D721Med (cell line): ENCODE results near the gene UTP11.

Experiments
- DNase-seq: peaks from one replicate; pipeline ENCODE4 v3.0.0; 2011; ENCODE audit warnings: low spot score; ENCODE audit not compliant: insufficient read length
- FAIRE-seq: peaks from 2 replicates; lab custom pipeline; 2011; peaks lifted over from hg19 to GRCh38; lab: Jason Lieb, UNC
- CTCF ChIP-seq: IDR thresholded peaks from 2 replicates; pipeline ENCODE4 v1.5.1; 2012; ENCODE audit warnings: mild to moderate bottlenecking, control low read depth; ENCODE audit not compliant: insufficient read depth; ENCODE audit errors: missing control alignments

Gene UTP11

DNA sequence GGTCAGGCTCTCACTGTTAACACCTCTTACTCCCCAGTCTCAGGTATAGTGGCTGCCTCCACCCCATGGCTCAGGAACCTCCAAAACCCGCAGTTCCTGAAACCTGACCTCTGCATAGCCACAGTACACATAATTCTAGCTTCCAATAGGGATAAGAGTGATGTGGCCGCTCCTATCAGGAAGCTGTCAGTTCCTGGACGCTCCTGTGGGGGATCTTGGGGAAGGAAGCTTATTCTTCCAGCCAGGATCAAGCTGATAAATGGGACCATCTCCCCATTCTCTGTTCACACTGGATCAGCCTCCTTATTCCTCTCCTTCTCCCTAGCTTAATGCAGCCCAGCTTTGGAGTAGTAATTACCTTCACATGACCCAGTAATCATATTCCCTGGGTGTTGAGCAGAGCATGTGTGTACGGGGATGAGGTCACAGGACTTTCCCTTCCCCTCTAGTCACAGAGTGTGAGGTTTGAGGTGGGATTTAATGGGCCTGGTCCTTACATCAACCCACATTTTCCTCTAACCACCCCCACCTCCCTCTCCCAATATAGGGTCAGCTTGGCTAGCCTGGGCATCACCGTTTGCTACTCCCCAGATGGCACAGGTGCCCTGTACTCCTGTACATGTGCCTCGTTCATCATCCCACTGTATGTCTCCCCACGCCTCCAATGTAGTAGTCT lies 41.0 kb downstream of the UTP11 start:
- FAIRE-seq (no peak), DNase-seq (no peak)
- no peak for TF ChIP-seq CTCF

DNA sequence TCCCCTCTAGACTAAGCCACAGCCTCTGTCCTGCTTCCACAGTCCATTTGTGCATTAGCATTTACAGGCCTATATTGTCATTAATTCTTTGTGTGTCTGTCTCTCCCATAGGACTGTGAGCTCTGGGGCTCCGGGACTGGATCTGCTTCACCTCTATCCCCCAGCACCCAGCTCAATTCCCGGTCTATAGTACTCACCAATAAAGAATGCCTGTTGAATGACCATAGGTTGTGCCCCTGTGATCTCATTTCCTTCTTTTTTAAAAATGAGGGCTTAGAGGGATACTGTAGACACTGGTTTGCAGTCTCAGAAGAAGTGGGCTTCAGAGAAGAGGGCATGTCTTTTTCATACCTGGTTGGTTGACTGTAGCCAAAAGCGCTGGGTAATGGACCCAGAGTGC lies 42.9 kb downstream of the UTP11 start:
- DNase-seq (no peak), FAIRE-seq (no peak)
- no peak for TF ChIP-seq CTCF

DNA sequence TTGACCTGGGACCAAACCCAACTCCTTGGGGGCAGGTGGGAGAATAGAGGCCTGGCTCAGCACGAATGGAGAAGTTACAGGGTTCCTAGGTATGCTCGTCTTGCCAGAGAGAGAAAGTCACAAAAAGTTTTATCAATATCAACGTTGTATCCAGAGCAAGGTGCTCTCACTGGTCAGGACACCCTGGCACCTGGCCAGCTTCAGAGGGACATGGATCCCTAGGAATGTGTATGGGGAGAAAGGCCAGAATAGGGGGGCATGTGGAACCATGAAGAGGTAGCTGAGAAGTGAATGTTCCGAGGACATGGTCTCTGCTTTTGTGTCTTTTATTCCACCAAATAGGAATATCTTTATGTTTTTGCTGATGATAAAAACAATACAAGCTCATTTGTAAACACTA lies 43.4 kb downstream of the UTP11 start:
- FAIRE-seq: no peak
- no peak for TF ChIP-seq CTCF
- no peak for DNase-seq

DNA sequence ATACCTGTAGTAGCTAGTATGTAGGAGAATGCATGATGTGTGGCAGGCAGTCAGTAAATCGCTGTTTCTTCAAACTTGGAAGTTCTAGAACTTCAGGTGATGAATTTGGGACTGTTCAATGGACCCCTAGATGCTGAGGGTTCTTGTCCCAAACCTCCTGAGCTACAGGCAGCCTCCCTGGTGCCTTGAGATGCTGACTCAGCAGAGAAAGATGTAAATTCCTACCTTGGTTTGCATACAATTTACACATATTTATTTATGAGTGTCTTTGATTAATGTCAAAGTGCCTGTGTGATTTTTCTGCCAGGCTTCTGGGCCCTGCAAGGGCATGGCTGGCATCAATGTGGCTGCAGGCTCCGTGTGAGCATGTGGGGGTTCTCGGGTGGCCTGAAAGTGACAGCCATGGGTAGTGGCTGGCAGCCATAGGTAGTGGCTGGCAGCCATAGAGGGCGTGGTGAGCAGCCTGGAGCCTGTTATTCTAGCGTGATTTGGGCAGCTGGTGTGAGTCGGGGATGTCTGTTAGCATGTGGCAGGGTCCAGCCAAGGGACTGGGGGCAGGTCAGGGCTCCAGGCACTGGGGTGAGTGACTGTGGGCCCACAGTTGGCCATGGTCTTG lies 47.2 kb downstream of the UTP11 start:
- FAIRE-seq: no peak
- no peak for DNase-seq
- no peak for TF ChIP-seq CTCF

- no peak for TF ChIP-seq CTCF
- FAIRE-seq: no peak
- no peak for DNase-seq
These were observed 48.0 kb downstream of the UTP11 start for GRCh38 chr1:38060498-38060897.

GRCh38 chr1:38061290-38061689 lies 48.8 kb downstream of the UTP11 start:
- no peak for DNase-seq
- FAIRE-seq: no peak
- no peak for TF ChIP-seq CTCF

DNA sequence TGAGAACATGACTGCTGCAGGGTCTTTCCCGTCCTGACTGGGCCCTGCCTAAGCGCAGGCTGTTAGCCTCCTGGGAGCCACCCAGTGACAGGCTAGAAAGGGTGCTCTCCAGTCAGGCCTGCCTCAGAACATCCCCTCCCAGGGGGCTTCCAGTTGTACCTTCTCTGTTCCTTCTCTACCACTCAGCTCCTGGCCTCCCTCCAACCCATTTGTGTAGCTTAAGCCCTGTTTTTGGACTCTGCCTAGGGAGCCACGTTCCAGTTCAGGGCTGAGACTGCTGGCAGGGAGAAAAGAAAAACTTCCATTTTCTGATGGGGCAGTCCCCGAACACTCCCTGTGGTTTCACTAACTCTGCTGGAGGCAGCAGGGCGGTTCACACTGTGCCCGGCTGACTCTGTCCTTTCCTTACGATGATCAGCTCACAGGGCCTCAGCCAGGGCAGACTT lies 49.4 kb downstream of the UTP11 start:
- no peak for DNase-seq
- no peak for TF ChIP-seq CTCF
- FAIRE-seq: no peak
